Neuronal stem cell (in vitro differentiated cells): Measurements from ENCODE around the gene ACAD10.
"Not testable (repeated sequence)": the region's sequence is repeated elsewhere in the genome, so short reads cannot be mapped to it uniquely, and the experiment has no call there.

Source experiments
- DNase-seq: peaks from one replicate; pipeline ENCODE4 v3.0.0-alpha.2; 2013; ENCODE audit warnings: low spot score
- H2AFZ ChIP-seq: one replicate; pipeline ENCODE4 v1.6.1; 2013; ENCODE audit warnings: mild to moderate bottlenecking, low read length, inconsistent platforms
- H2AK5ac ChIP-seq: 2 replicates; pipeline ENCODE4 v1.6.1; 2013; ENCODE audit warnings: low read depth, mild to moderate bottlenecking, inconsistent platforms, low read length, moderate library complexity, mixed read lengths
- H2BK120ac ChIP-seq: 2 replicates; pipeline ENCODE4 v1.6.1; 2013; ENCODE audit warnings: low read depth, mild to moderate bottlenecking, inconsistent platforms, low read length, moderate library complexity, mixed read lengths
- H2BK12ac ChIP-seq: one replicate; pipeline ENCODE4 v1.6.1; 2013; ENCODE audit warnings: low read length, inconsistent platforms
- H2BK15ac ChIP-seq: 2 replicates; pipeline ENCODE4 v1.6.1; 2013; ENCODE audit warnings: mild to moderate bottlenecking, low read length, inconsistent platforms, mixed read lengths
- H2BK5ac ChIP-seq: one replicate; pipeline ENCODE4 v1.6.1; 2013; ENCODE audit warnings: inconsistent platforms, mild to moderate bottlenecking, low read length, moderate library complexity
- H3K14ac ChIP-seq: one replicate; pipeline ENCODE4 v1.6.1; 2013; ENCODE audit warnings: low read length, inconsistent platforms
- H3K18ac ChIP-seq: 2 replicates; pipeline ENCODE4 v1.6.1; 2013; ENCODE audit warnings: low read length, inconsistent platforms
- H3K23ac ChIP-seq: 2 replicates; pipeline ENCODE4 v1.6.1; 2013; ENCODE audit warnings: low read depth, mild to moderate bottlenecking, mixed read lengths, low read length, inconsistent platforms; ENCODE audit not compliant: poor library complexity
- H3K27ac ChIP-seq: replicated peaks from 3 replicates; pipeline ENCODE4 v1.5.1; 2013; ENCODE audit warnings: low read length, inconsistent platforms
- H3K27me3 ChIP-seq, 3 experiments: 2 replicates each; pipeline ENCODE4 v1.6.1; 2013; ENCODE audit warnings: low read length in 3 of 3, mild to moderate bottlenecking in 2 of 3, inconsistent platforms in 1 of 3, low read depth in 1 of 3, mixed read lengths in 1 of 3, moderate library complexity in 1 of 3; ENCODE audit not compliant: control insufficient read depth in 3 of 3, insufficient read depth in 3 of 3
- H3K36me3 ChIP-seq, 2 donors: replicated peaks in 1 of 2; 2 replicates each; pipeline ENCODE4 v1.6.1; 2013; ENCODE audit warnings: low read length in 2 of 2; ENCODE audit not compliant: control insufficient read depth in 2 of 2, insufficient read depth in 2 of 2
- H3K4ac ChIP-seq: 2 replicates; pipeline ENCODE4 v1.6.1; 2013; ENCODE audit warnings: inconsistent platforms, mild to moderate bottlenecking, low read length, moderate library complexity
- H3K4me1 ChIP-seq, 2 donors: 1 replicate in 1 of 2; 2 replicates in 1 of 2; pipeline ENCODE4 v1.6.1; 2013; ENCODE audit warnings: low read length in 2 of 2, low read depth in 1 of 2; ENCODE audit not compliant: control insufficient read depth in 2 of 2, insufficient read depth in 1 of 2
- H3K4me2 ChIP-seq: one replicate; pipeline ENCODE4 v1.6.1; 2013; ENCODE audit warnings: mild to moderate bottlenecking, low read length, inconsistent platforms; ENCODE audit not compliant: insufficient read depth, poor library complexity, severe bottlenecking
- H3K4me3 ChIP-seq, 2 donors: 2 replicates each; pipeline ENCODE4 v1.5.1; 2013; ENCODE audit warnings: low read length in 2 of 2, mild to moderate bottlenecking in 2 of 2, inconsistent platforms in 1 of 2, moderate library complexity in 1 of 2
- H3K79me1 ChIP-seq: one replicate; pipeline ENCODE4 v1.6.1; 2013; ENCODE audit warnings: low read depth, mild to moderate bottlenecking, inconsistent platforms, low read length, moderate library complexity
- H3K9ac ChIP-seq: one replicate; pipeline ENCODE4 v1.6.1; 2013; ENCODE audit warnings: mild to moderate bottlenecking, low read depth, low read length, inconsistent platforms; ENCODE audit not compliant: poor library complexity
- H3K9me3 ChIP-seq, 2 donors: replicated peaks in 1 of 2; 2 replicates each; pipeline versions ENCODE3 to v1.6.1; 2013; ENCODE audit warnings: low read length in 2 of 2, mild to moderate bottlenecking in 2 of 2, inconsistent platforms in 1 of 2, low read depth in 1 of 2, mixed read lengths in 1 of 2, moderate library complexity in 1 of 2; ENCODE audit not compliant: control insufficient read depth in 2 of 2, insufficient read depth in 1 of 2
- H4K8ac ChIP-seq: one replicate; pipeline ENCODE4 v1.6.1; 2013; ENCODE audit warnings: low read depth, mild to moderate bottlenecking, inconsistent platforms, low read length, moderate library complexity
- H4K91ac ChIP-seq: one replicate; pipeline ENCODE4 v1.6.1; 2013; ENCODE audit warnings: low read length, low read depth, mild to moderate bottlenecking, inconsistent platforms; ENCODE audit not compliant: poor library complexity
- WGBS, 2 donors: extraction: QIAGEN DNeasy Blood & Tissue Kit; methylation state at CpG; one replicate each; pipeline ENCODE4 v1.1.7; 2013; ENCODE audit warnings: missing lambda C conversion rate in 2 of 2, mixed read lengths in 1 of 2; ENCODE audit not compliant: insufficient read length in 2 of 2, insufficient replicate concordance in 1 of 2; ENCODE audit errors: extremely low coverage in 2 of 2; 5-methylcytosine and 5-hydroxymethylcytosine counted together

Gene ACAD10

GRCh38 chr12:111715279-111715678 is 29.4 kb downstream of the ACAD10 start:
- Histone ChIP-seq H3K27me3 (no peaks in the 10 kb centered on the region), H3K18ac (no peak overlapping the region), H4K8ac (no peak overlapping the region), H2AK5ac (no peak overlapping the region), H3K9me3 (peaks cover 0 to 15% of the 10 kb centered on the region in 2 donors), H2BK15ac (no peak overlapping the region), H3K14ac (no peak overlapping the region), H3K4me1 (peaks cover 0 to 12% of the 10 kb centered on the region in 2 donors), H3K4me2 (no peak overlapping the region), H2AFZ (no peak overlapping the region), H2BK12ac (no peak overlapping the region), H2BK120ac (no peak overlapping the region), H3K36me3 (peaks cover 10 to 70% of the 10 kb centered on the region in 2 donors), H3K27ac (no peak overlapping the region), H3K79me1 (no peaks in the 10 kb centered on the region), H3K23ac (no peak overlapping the region), H3K9ac (no peak overlapping the region), H2BK5ac (no peak overlapping the region), H4K91ac (no peak overlapping the region), H3K4ac (no peak overlapping the region), H3K4me3 (no peak overlapping the region)
- no CpG with 5 or more reads among the region's 4 CpGs for WGBS, 2 donors
- no peak for DNase-seq

DNA sequence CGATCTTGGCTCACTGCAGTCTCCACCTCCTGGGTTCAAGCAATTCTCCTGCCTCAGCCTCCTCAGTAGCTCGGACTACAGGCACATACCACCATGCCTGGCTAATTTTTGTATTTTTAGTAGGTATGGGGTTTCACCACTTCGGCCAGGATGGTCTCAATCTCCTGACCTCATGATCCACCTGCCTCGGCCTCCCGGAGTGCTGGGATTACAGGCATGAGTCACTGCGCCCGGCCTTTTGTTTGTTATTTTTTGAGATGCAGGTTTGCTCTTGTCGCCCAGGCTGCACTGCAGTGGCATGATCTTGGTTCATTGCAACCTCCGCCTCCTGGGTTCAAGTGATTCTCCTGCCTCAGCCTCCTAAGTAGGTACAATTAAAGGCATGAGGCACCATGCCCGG is 33.5 kb downstream of the ACAD10 start:
- H3K23ac ChIP-seq, H3K27ac ChIP-seq, H3K14ac ChIP-seq, H3K4ac ChIP-seq, H2AK5ac ChIP-seq, H3K27me3 ChIP-seq, H2BK12ac ChIP-seq, H3K4me3 ChIP-seq, H2BK15ac ChIP-seq, H3K4me2 ChIP-seq, DNase-seq, H2AFZ ChIP-seq, H3K9ac ChIP-seq, H2BK5ac ChIP-seq, H2BK120ac ChIP-seq, H4K91ac ChIP-seq, H3K18ac ChIP-seq, H3K79me1 ChIP-seq, H4K8ac ChIP-seq, H3K9me3 ChIP-seq: not testable (repeated sequence)
- peaks cover 6 to 59% of the 10 kb centered on the region in 2 donors for H3K36me3 ChIP-seq
- WGBS, 2 donors: no CpG with 5 or more reads among the region's 10 CpGs
- peaks cover 0 to 12% of the 10 kb centered on the region in 2 donors for H3K4me1 ChIP-seq

DNA sequence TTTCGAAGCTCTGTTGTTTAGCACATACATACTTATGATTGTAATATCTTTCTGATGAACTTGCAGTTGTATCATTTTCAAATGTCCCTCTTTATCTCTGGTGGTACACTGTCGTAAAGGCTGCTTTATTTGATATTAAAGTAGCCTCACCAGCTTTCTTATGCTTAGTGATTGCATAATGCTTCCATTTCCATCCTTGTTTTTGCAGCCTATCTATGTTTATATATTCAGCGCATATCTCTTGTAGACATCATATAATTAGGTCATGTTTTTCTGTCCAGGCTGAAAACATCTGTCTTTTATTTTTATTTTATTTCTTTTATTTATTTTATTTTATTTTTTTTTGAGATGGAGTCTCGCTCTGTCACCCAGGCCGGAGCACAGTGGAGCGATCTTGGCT is 34.6 kb downstream of the ACAD10 start:
- peaks cover 0 to 4% of the 10 kb centered on the region in 2 donors for H3K4me1 ChIP-seq
- peaks cover 6 to 67% of the 10 kb centered on the region in 2 donors for H3K36me3 ChIP-seq
- no peak overlapping the region for H2AFZ ChIP-seq
- no peak overlapping the region for H4K91ac ChIP-seq
- H3K79me1 ChIP-seq: no peaks in the 10 kb centered on the region
- H3K27me3 ChIP-seq: no peaks in the 10 kb centered on the region
- no peak overlapping the region for H3K18ac ChIP-seq
- no peak overlapping the region for H3K23ac ChIP-seq
- WGBS, 2 donors: no CpG with 5 or more reads among the region's 6 CpGs
- no peak overlapping the region for H2BK120ac ChIP-seq
- no peak overlapping the region for H2BK15ac ChIP-seq
- H3K9me3 ChIP-seq: peaks cover 0 to 12% of the 10 kb centered on the region in 2 donors
- DNase-seq: no peak
- no peak overlapping the region for H2BK12ac ChIP-seq
- no peak overlapping the region for H2AK5ac ChIP-seq
- no peak overlapping the region for H4K8ac ChIP-seq
- H3K27ac ChIP-seq: no peak overlapping the region
- H2BK5ac ChIP-seq: no peak overlapping the region
- no peak overlapping the region for H3K14ac ChIP-seq
- H3K9ac ChIP-seq: no peak overlapping the region
- no peak overlapping the region for H3K4me2 ChIP-seq
- no peak overlapping the region for H3K4ac ChIP-seq
- no peak overlapping the region for H3K4me3 ChIP-seq

DNA sequence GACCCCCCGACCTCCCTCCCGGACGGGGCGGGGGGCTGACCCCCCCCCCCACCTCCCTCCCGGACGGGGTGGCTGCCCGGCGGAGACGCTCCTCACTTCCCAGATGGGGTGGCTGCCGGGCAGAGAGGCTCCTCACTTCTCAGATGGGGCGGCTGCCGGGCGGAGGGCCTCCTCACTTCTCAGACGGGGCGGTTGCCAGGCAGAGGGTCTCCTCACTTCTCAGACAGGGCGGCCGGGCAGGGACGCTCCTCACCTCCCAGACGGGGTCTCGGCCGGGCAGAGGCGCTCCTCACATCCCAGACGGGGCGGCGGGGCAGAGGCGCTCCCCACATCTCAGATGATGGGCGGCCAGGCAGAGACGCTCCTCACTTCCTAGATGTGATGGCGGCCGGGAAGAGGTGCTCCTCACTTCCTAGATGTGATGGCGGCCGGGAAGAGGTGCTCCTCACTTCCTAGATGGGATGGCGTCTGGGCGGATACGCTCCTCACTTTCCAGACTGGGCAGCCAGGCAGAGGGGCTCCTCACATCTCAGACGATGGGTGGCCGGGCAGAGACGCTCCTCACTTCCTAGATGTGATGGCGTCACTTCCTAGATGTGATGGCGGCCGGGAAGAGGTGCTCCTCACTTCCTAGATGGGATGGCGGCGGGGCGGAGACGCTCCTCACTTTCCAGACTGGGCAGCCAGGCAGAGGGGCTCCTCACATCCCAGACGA is 38.0 kb downstream of the ACAD10 start:
- not testable (repeated sequence) for H2BK5ac ChIP-seq, H2BK120ac ChIP-seq, H2AFZ ChIP-seq, H3K4me1 ChIP-seq, H2BK12ac ChIP-seq, H3K18ac ChIP-seq, DNase-seq, H3K27ac ChIP-seq, H3K4me3 ChIP-seq, H3K27me3 ChIP-seq, H2AK5ac ChIP-seq, H2BK15ac ChIP-seq, H4K8ac ChIP-seq, H3K4ac ChIP-seq, H3K4me2 ChIP-seq, H3K9ac ChIP-seq, H3K14ac ChIP-seq, H3K23ac ChIP-seq, H4K91ac ChIP-seq, H3K79me1 ChIP-seq
- peaks cover 7 to 64% of the 10 kb centered on the region in 2 donors for H3K36me3 ChIP-seq
- no CpG with 5 or more reads among the region's 46 CpGs for WGBS, 2 donors
- peaks cover 2 to 12% of the 10 kb centered on the region in 2 donors for H3K9me3 ChIP-seq
